Limb (tissue), 2 donors: Measurements from ENCODE around the gene KCNAB2.

ENCODE experiments used
- DNase-seq, 2 donors: peaks; one replicate each; pipeline ENCODE4 v3.0.0-alpha.2; 2016; ENCODE audit errors: extremely low spot score in 2 of 2

The KCNAB2 gene

DNA sequence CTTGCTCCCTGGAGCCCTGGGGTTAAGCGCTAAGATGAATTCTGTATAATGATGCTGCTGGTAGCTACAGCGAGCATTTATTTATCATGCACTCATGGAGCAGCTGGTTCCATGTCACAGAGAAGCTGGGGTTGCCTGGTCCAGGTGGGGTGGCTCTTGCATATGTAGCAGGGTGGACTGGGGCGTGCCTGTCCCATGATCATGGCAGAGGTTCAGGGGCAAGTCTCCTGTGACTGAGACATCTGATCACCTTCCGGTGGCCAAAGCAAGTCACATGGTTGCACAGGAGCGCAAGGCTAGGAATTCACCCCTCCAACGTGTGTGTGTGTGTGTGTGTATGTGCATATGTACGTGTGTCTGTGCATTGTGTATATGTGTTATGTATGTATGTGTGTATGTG, 15.6 kb upstream of the KCNAB2 start:
- DNase-seq = no peak

DNA sequence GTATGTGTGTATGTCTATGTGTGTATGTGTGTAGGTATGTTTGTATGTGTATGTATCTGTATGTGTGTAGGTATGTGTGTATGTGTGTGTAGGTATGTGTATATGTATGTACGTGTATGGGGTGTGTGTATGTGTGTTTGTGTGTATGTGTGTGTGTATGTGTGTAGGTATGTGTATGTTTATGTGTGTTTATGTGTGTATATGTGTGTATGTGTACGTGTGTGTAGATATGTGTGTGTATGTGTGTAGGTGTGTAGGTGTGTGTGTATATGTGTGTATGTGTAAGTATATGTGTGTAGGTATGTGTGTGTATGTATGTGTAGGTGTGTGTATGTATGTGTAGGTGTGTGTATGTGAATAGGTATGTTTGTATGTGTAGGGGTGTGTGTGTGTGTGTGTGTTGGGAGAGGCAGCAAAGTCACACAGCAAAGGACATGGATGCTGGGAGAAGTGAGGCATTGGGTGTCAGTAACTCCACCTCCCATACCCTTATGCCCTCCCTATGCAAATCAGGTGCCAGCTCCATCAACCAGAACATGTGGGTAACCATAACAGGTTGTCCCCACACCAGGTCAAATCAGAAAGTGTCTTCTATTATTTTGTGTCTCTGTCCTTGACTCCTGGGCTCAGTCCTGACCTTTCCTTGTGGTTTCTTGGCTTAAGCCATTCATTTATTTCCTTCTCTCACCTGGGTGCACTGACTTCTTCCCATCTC, 15.0 kb upstream of the KCNAB2 start:
- DNase-seq = no peak

DNA sequence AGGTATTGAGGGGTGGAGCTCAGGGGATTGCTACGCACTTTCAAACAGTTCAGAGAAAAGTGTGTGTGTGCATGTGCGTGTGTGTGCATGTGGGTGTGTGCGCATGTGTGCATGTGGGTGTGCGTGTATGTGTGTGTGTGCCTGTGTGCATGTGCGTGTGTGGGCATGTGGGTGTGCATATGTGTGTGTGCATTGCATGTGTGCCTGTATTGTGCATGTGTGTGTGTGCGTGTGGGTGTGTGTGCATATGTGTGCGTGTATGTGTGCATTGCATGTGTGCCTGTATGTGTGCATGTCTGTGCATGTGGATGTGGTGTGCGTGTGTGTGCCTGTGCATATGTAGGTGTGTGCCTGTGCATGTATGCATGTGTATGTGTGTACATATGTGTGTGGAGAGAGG, 12.6 kb upstream of the KCNAB2 start:
- DNase-seq = no peak

GRCh38 chr1:6033986-6034749, 11.5 kb upstream of the KCNAB2 start:
- peak in 1 of 2 donors; percentile 66 for DNase-seq

DNA sequence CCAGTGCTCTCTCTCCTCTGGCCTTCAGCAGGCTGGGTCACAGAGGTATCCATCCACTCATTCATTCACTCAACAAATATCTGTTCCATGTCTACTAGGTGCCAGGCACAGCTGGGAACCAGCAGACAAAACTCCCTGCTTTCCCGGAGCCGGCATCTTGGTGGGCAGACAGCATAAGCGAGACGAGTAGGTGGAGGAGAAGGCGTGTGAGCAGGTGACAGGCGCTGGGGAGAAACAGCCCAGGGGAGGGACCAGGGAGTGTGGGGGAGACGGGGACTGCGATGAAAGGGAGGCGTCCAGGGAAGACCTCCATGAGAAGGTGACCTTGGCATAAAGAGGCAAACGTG, 11.0 kb upstream of the KCNAB2 start:
- DNase-seq = no peak

- DNase-seq = no peak
Measured at GRCh38 chr1:6035303-6035702, 10.4 kb upstream of the KCNAB2 start.

GRCh38 chr1:6035719-6036118, 10.0 kb upstream of the KCNAB2 start:
- DNase-seq = no peak

DNA sequence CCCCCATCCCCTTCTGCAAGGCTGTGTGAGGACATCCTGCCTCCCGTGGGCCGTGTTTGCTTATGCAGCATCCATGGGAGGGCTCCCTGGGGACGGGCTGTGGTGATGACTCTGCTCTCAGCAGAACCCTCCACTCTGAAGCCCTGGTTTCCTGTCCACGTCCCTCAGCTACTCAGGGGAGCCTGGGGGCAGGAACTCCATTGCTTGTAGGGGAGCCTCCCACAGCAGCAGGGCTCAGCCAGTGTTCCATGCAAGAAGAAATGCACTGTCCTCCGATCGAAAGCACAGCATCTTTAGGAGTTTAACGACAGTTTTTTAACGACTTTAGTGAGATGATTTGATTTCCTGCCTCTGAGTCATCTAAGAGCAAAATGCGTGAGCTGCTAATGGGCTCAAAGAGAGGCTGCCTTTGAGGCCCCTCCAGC, 8.3 kb upstream of the KCNAB2 start:
- no peak for DNase-seq

DNA sequence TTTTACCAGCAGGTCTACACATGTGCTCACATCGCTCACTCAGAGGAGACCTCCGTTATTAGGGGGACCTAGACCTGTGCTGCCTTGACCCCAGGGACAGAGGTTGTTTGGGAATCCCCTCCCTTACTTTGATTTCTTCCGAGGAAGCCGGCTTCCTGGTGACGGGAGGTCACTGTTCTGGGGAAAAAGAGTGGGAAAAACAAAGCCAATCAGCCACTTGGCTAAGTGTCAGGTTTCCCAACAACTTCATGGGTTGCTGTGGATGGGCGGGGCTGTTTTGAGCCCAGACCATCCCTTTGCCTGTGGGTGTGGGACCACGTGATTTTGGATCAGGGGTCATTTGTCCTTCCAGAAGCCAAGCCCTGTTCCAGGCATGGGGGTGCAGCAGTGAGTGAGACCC, 7.1 kb upstream of the KCNAB2 start:
- DNase-seq = no peak

GRCh38 chr1:6039031-6039430, 6.7 kb upstream of the KCNAB2 start:
- no peak for DNase-seq

GRCh38 chr1:6040444-6040843, 5.2 kb upstream of the KCNAB2 start:
- no peak for DNase-seq

DNA sequence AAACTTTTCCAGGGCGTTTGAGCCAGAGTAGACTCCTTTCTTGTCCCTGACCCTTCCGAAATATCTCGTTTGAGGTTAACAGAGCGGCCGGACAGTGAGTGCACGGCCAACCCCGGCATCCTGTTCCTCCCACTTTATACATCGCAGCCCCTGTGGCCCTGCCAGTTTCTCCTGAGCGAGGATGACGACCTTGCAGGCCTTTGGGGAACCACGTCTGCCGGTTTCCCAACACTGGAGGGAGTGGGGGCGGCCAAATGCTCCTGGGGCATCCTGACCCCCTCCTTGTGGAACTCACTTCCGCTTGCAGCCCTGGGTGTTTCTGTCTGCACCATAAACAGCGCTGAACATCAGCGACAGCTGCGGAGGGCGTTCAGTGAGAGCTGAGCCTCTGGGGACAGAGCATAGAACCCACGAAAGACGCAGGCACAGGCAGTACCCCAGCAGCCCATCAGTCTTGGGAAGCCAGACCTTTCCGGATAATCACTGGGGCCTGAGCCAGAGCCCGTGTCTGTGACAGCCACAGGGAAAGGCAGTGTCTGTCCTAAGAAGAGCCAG, 4.8 kb upstream of the KCNAB2 start:
- DNase-seq = no peak

GRCh38 chr1:6041432-6042062, 4.1 kb upstream of the KCNAB2 start:
- peak in 1 of 2 donors; percentile 55 for DNase-seq

GRCh38 chr1:6043561-6043960, 2.1 kb upstream of the KCNAB2 start:
- DNase-seq = no peak

DNA sequence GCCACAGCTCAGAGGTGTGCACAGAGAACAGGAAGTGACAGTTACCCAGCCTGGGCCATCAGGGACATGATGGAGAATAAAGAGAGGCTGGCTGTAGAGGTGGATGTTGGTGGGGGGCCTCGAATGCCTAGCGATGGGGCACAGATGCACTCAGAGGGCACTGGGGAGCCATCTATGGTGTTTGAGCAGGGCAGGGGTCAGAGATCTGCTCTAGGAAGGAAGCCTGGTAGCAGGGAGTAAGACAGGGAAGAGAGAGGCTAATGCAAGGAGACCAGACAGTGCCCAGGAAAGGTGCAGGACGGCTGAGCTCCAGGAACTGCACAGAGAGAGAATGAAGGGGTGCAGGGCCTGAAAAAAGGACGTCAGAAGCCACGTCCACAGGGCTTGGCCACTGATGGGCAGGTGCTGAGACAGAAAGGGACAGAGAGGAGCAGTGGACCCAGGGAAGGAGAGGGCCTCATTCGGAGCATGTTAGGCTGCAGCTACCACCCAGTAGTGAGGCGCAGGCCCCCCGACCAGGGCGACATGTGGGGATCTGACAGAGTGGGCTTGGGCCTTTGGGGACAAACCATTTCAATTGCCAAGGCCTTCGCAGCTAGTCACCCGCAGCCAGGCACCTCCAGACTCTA, 1.1 kb upstream of the KCNAB2 start:
- no peak for DNase-seq

- no peak for DNase-seq
Measured at GRCh38 chr1:6045110-6045502, 582 bp upstream of the KCNAB2 start.

DNA sequence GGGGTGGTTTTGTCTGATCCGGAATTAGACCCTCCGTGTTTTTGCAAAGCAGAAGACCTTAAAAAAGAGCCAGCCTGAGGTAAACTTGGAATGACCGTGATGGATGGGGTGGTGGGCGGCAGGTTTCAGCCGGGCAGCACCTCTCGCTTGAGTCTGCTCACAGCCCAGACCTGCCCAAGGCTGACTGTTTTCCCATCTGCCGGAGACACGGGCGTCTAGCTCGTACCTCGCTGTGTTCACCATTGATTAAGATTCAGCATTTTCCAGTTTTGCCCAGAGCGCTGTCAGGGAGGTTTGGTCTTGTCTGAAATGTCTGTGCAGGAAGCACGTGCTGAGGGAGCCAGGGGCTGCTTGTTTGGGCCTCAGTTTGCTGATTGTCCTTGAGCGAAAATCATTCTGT, 591 bp downstream of the KCNAB2 start:
- no peak for DNase-seq

- DNase-seq = no peak
Measured at GRCh38 chr1:6048179-6048867, 2.6 kb downstream of the KCNAB2 start.

GRCh38 chr1:6049419-6049818, 3.7 kb downstream of the KCNAB2 start:
- no peak for DNase-seq

GRCh38 chr1:6051423-6051822, 5.7 kb downstream of the KCNAB2 start:
- DNase-seq = no peak

- peak; percentile 76 to 80 for DNase-seq
Measured at GRCh38 chr1:6052543-6053205, 7.0 kb downstream of the KCNAB2 start.
